GM19463 (cell line): ENCODE results near the gene AOC3.
"Not testable (repeated sequence)": the region's sequence is repeated elsewhere in the genome, so short reads cannot be mapped to it uniquely, and the experiment has no call there.

Source experiments
- ATAC-seq: cut with Tn5 transposase; IDR thresholded peaks from one replicate; pipeline ENCODE4 v1.9.1; 2021; ENCODE audit warnings: mild to moderate bottlenecking, moderate library complexity; ENCODE audit not compliant: unreplicated experiment

AOC3 gene

DNA sequence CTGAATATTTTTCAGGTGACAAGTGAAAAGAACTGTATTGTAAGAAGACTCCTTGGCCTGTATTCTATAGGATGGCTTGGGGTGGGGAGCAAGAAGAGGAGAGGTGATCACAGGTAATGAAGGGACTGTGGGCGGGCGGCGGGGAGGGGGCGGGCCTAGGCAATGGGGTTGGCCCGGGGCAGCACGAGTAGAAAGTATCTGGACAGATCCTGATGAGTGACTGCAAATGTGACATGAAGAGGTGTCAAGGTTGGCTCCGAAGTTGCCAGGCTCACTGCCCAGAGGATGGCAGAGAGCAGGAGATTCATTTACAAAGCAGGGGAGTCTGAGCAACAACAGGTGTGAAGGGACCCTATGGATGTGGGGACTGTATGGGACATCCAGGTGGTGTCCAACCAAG, 38.8 kb downstream of the AOC3 start:
- ATAC-seq = no peak

DNA sequence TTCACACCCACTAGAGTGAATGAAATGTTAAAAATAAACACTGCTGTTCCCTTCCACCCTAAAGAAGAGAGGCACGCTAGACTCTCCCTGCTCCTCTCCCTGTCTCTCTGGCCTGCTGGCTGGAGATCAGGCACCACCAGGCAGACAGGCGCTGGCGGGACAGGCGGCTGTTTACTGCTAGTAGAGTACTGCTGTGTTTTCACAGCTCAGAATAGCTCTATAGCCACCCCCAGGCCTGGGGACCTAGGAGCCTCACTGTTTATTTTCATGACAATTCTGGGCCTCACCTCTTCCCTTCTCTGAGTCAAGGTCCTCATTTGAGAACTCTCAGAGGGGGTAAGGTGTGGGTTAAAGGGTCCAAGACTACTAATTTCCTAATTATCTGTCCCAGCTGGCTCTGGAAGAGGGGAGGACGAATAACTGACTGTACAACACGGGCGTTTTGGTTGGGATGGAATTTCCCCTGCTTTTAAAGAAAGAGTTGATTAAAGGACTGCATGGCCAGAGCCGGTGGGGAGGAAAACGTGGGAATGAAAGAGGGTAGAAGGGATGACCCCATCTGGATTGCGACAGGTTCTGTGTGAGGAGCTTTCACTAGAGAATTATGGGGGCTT, 40.6 kb downstream of the AOC3 start:
- no peak for ATAC-seq

DNA sequence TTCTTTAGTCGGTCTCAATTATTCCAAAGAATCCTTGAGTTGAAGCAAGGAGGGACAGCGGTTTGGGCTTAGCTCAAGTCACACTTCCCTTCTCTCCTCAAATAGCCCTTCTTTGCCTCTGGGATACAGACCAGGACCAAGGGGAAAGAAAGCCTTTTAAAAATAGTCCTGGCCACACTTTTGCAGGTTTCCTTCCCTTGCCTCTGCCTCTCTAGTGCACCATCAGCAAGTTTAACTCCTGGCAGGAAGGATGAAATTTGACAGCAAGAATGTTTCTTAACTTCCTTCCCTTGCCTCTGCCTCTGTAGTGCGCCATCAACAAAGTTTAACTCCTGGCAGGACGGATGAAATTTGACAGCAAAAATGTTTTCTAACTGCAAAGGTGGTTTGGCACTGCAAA, 42.4 kb downstream of the AOC3 start:
- ATAC-seq = no peak

DNA sequence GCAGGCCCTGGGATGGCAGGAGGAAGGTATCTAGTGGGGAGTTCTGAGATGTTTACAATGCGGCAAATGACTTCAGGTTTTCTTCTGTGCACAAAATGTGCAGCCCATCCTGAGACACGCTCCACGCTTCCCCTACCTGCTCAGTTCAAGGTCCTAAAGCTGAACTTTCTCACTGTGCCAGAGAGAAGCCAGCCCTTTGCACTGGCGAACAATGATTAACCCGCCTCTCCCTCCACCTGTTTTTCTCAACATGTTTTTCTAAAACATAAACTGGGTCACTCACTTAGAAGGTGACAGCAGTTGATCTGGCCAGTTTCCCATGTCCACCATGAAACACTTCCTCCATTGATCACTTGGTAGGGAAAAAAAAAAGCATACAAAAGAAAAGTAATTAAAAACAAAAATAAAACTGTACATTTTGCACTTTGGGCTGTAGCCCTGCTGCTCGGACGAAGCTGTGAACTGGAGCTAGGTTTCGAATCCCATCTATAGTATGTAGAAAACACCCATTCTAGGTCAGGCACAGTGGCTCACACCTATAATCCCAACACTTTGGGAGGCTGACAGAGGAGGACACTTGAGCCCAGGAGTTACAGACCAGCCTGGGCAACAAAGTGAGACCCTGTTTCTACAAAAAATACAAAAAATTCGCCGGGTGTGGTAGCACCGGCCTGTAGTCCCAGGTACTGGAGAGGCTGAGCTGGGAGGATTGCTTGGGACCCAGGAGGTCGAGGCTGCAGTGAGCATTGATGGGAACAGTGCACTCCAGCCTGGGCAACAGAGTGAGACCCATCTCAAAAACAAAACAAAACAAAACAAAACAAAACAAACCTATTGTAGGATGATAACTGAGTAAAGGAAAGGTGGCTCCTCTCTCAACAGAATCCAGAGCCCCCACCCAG, 43.5 kb downstream of the AOC3 start:
- ATAC-seq = no peak

DNA sequence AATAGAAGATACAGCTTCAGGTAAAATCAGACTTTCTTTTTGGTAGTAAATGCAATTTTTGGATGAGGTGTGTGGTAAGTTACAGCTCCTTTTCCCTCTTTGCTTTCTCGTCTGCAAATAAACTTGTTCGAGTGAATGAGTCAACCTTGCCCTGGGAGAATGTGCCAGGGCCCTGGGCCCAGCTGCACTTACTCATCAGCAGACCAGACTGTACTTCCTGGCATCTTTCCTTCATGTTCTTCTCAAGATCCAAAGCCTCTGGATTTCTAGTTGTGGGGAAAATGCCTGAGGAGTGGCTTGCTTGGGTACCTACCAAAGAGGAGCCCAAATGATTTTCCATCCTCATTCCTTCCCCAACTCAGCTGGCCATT, 44.2 kb downstream of the AOC3 start:
- ATAC-seq = no peak

DNA sequence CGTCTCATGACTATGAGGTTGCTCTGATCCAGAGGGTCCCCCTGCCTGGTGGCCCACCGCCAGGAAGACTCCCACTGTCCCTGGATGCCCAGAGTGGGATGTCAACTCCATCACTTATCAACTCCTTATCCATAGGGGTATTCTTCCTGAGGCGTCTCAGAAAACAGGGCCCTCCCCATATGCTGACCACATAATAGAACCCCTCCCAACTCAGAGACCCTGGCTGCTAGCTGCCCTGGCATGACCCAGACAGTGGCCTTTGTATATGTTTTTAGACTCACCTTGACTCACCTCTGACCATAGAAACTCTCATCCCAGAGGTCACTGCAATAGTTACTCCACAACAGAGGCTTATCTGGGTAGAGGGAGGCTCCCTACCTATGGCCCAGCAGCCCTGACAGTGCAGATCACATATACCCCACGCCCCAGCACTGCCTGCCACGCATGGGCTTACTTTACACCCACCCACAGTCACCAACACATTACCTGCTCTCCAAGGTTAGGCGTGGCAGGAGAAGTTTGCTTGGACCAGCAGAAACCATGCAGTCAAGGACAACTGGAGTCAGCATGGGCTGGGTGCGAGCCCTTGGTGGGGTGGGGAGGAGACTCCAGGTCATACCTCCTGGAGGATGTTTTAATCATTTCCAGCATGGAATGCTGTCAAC, 47.3 kb downstream of the AOC3 start:
- no peak for ATAC-seq

DNA sequence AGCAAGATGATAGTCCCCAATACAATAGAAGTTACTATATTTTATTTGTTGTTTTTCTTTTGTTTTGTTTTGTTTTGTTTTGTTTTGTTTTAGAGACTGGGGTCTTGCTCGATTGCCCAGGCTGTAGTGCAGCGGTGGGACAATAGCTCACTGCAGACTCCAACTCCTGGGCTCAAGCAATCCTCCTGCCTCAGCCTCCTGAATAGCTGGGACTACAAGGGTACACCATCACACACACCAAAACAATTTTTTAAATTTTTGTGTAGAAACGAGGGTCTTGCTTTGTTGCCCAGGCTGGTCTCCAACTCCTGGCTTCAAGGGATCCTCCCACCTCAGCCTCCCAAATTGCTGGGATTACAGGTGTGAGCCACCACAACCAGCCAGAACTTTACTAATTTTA, 49.0 kb downstream of the AOC3 start:
- ATAC-seq = not testable (repeated sequence)

DNA sequence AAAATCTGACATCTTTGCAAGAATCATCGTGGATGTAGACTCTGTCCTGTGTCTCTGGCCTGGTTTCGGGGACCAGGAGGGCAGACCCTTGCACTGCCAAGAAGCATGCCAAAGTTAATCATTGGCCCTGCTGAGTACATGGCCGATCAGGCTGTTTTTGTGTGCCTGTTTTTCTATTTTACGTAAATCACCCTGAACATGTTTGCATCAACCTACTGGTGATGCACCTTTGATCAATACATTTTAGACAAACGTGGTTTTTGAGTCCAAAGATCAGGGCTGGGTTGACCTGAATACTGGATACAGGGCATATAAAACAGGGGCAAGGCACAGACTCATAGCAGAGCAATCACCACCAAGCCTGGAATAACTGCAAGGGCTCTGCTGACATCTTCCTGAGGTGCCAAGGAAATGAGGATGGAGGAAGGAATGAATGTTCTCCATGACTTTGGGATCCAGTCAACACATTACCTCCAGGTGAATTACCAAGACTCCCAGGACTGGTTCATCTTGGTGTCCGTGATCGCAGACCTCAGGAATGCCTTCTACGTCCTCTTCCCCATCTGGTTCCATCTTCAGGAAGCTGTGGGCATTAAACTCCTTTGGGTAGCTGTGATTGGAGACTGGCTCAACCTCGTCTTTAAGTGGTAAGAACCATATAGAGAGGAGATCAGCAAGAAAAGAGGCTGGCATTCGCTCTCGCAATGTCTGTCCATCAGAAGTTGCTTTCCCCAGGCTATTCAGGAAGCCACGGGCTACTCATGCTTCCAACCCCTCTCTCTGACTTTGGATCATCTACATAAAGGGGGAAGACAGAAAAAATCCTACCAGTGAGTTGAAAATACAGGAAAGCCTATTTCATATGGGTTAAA, 49.7 kb downstream of the AOC3 start, which contains the start of gene G6PC1:
Gene G6PC1 (plus strand): TSS at position 340 of the 872 bp plus-strand sequence. CDS start 78 bp downstream, at position 418.
- no peak for ATAC-seq

DNA sequence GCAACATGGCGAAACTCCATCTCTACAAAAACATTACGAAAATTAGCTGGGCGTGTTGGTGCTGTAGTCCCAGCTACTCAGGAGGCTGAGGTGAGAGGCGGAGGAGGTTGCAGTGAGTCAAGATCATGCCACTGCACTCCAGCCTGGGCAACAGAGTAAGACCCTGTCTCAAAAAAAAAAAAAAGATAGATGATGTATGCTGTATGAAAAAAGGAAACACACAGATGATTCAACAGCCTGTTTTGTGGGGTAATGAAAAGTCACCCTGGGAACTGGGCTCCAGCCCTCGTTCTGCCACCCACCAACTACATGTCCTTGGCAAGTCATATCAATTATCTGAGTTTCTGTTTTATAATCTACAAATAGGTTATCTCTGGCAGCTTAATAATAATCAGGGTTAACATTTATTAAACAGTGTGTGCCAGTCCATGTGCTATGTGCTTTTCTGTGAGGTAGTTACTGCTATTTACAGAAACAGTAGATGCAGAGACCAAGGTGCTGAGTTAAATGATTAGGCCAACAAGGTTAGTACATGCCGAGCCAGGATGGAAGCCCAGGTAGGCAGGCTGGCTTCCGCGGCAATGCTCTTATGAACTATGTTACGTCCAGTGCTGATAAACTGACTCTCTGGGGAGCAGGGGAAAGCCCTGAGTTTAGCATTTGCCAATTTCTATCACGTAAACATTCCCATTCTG, 50.7 kb downstream of the AOC3 start:
- ATAC-seq = no peak

DNA sequence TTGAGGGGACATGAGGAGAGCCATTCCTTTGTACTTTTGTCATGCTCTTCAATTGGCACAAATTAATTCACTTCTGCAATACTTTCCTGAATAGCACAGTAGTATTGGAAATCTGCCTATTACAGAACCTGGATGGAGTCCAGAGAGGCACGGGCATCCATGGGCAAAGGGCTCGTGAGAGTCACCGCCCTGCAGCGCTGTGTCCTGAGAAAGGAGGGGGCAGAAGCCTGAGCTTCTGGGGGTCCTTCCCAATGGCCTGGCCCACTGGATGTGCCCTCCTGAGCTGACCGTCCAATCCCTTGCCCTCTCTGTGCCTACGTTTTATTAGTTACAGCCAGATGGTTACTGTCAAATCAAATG, 53.1 kb downstream of the AOC3 start:
- ATAC-seq = no peak

DNA sequence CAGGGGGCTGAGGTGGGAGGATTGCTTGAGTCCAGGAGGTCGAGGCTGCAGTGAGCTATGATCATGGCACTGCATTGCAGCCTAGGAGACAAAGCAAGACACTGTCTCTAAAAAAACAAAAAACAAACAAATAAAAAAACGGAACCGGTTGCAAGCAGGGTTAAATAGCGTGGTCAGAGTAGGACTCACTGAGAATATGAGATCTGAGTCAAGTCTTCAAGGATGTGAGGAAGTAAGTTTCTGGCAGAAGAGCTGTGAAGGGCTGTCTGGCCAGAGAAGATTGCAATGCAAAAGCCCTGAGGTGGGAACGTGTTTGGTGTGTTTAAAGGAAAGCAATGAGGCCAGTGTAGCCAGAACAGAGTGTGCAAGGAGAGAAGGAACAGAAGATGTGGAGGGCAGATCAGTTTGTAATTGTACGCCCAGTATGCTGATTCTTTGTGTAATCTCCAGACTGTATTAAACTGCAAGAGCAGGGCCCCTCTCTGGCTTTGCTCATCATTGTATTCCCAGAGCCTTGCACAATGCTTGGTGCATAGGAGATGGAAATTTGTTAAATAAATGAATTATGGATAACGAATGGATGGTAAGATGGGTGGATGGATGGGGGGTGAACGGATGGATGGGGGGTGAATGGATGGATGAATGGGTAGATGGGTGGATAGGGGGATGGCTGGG, 55.9 kb downstream of the AOC3 start:
- ATAC-seq = no peak
